Measurements from ENCODE around the gene AURKB. TPM values are rescaled to one million over a fixed set of nuclear protein-coding genes. Genes with fewer than 3 reads are reported as not detected.
A peak's percentile ranks its signal among the peaks of the same experiment; 100 is the strongest.

Gene AURKB
- total and polyA plus RNA-seq, 2 donors (not counting 1 experiment from before 2014, with no cell fraction given) = 1.1 to 5.3 TPM

DNA sequence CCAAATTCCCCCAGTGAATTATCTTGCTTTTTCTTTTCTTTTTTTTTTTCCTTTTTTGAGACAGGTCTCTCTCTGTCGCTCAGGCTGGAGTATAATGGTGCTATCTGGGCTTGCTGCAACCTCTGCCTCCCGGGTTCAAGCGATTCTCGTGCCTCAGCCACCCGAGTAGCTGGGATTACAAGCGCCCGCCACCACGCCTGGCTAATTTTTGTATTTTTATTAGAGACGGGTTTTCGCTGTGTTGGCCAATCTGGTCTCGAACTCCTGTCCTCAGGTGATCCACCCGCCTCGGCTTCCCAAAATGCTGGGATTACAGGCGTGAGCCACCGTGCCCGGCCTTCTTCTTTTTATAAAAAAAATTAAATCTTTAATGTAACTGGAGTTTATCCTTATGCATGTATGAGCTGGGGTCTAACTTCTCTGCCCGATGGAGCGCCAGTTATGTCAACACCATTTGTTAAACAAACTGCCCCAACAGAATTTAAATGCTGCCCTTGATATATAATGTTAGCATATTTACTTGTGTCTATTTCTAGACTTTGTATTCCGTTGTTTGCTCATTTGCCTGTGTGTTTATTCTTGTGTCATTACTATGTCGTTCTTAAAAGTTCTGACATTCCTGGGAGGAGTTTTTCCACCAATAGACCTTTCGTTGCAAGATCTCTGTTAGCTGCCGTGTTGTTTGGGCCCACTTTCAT is 535 bp upstream of the AURKB start:
- H3K9me3 Mint-ChIP-seq (ENCODE audit: insufficient read depth) = no peaks in the 10 kb centered on the region
- DNase-seq (no peak), ATAC-seq (ENCODE audit: low read depth) (no peak)
- peak overlapping the region; percentile 90 for H3K4me2 ChIP-seq (replicated peaks; ENCODE audit: low read depth, low read length, poor library complexity, severe bottlenecking)
- H3K36me3 ChIP-seq (replicated peaks in 1 of 2; ENCODE audit: control extremely low read depth in 1 of 2, control insufficient read depth in 1 of 2, extremely low read depth in 1 of 2, insufficient read depth in 2 of 2, low read length in 1 of 2) = no peaks in the 10 kb centered on the region
- peaks cover 9 to 22% of the 10 kb centered on the region in 2 donors for H3K4me1 ChIP-seq (ENCODE audit: control insufficient read depth in 2 of 2, insufficient read depth in 2 of 2, low read length in 2 of 2)
- H3K27ac Mint-ChIP-seq = peak overlapping the region; percentile 39
- H3K27me3 Mint-ChIP-seq = no peaks in the 10 kb centered on the region
- no peaks in the 10 kb centered on the region for H4K20me1 ChIP-seq (ENCODE audit: control insufficient read depth, insufficient read depth, low read length, poor library complexity, severe bottlenecking)
- H3K4me3 ChIP-seq (ENCODE audit: control extremely low read depth in 1 of 5, extremely low read depth in 1 of 5, insufficient read depth in 1 of 5, low read depth in 2 of 5, low read length in 4 of 5) = peak overlapping the region; percentile 65 to 95 (median 76)
- H3K9me3 ChIP-seq (ENCODE audit: control extremely low read depth in 1 of 3, control insufficient read depth in 2 of 3, insufficient read depth in 1 of 3, low read length in 2 of 3) = no peaks in the 10 kb centered on the region
- TF ChIP-seq EZH2 (IDR thresholded peaks at IDR 0.05; ENCODE audit: borderline replicate concordance, insufficient read depth, low read depth, low read length, poor library complexity, severe bottlenecking) = no peak
- TF ChIP-seq, protein P1, sequence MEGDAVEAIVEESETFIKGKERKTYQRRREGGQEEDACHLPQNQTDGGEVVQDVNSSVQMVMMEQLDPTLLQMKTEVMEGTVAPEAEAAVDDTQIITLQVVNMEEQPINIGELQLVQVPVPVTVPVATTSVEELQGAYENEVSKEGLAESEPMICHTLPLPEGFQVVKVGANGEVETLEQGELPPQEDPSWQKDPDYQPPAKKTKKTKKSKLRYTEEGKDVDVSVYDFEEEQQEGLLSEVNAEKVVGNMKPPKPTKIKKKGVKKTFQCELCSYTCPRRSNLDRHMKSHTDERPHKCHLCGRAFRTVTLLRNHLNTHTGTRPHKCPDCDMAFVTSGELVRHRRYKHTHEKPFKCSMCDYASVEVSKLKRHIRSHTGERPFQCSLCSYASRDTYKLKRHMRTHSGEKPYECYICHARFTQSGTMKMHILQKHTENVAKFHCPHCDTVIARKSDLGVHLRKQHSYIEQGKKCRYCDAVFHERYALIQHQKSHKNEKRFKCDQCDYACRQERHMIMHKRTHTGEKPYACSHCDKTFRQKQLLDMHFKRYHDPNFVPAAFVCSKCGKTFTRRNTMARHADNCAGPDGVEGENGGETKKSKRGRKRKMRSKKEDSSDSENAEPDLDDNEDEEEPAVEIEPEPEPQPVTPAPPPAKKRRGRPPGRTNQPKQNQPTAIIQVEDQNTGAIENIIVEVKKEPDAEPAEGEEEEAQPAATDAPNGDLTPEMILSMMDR (IDR thresholded peaks at IDR 0.05) = no peak
- H3K4me1 Mint-ChIP-seq = peaks cover 15% of the 10 kb centered on the region
- H2AFZ ChIP-seq (ENCODE audit: insufficient read depth, low read depth, low read length, poor library complexity, severe bottlenecking) = peak overlapping the region; percentile 85
- H3K4me3 Mint-ChIP-seq = peak overlapping the region; percentile 86
- 0% methylated on average over 10 of the region's 22 CpGs for WGBS (ENCODE audit: insufficient coverage)
- POLR2A ChIA-PET = interaction anchor here (0.6 to 2.4 kb wide), 10 partner anchors 10 to 345 kb away, joined by 3 to 13 read pairs (median 4); partner anchors contain the start of gene PER1
- H3K27me3 ChIP-seq (replicated peaks in 1 of 4; ENCODE audit: control extremely low read depth in 1 of 4, control insufficient read depth in 3 of 4, insufficient read depth in 4 of 4, low read length in 3 of 4) = no peaks in the 10 kb centered on the region
- peak overlapping the region; percentile 83 for H3K9ac ChIP-seq (ENCODE audit: low read length)
- H3K27ac ChIP-seq (ENCODE audit: low read length in 2 of 2) = peak overlapping the region; percentile 59 to 66
- H3K79me2 ChIP-seq (ENCODE audit: control insufficient read depth, insufficient read depth, low read length) = peaks cover 5% of the 10 kb centered on the region
- CTCF ChIA-PET = interaction anchor here (0.7 to 3.5 kb wide), 11 partner anchors 10 to 100 kb away, joined by 3 to 21 read pairs (median 4); partner anchors contain the start of genes CTC1 and SLC25A35
- intact Hi-C loops (cut with micrococcal nuclease) = loop anchor here (1.0 to 5.0 kb wide), 4 partner anchors 11 to 36 kb away; partner anchors contain the start of genes CTC1 and PFAS

DNA sequence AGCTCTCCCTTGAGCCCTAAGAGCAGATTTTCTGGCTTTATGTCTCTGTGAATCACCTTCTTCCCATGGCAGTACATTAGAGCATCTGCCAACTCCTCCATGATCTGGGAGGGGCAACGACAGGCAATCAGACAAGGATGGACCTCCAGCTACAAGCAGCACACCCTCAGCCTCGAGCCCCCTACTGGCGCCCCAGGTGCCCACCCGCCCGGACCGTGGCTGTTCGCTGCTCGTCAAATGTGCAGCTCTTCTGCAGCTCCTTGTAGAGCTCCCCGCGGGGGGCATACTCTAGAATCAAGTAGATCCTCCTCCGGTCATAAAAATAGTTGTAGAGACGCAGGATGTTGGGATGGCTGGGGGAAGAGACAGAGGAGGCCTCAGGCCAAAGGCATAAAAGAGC is 3.8 kb downstream of the AURKB start:
- DNase-seq (no peak), ATAC-seq (ENCODE audit: low read depth) (no peak)
- H3K4me2 ChIP-seq (replicated peaks; ENCODE audit: low read depth, low read length, poor library complexity, severe bottlenecking) = no peak overlapping the region
- Mint-ChIP-seq H3K4me3 (no peak overlapping the region), H3K4me1 (peaks cover 15% of the 10 kb centered on the region), H3K27me3 (no peaks in the 10 kb centered on the region), H3K9me3 (ENCODE audit: insufficient read depth) (no peaks in the 10 kb centered on the region), H3K27ac (no peak overlapping the region)
- H3K4me1 ChIP-seq (ENCODE audit: control insufficient read depth in 2 of 2, insufficient read depth in 2 of 2, low read length in 2 of 2) = peaks cover 9 to 22% of the 10 kb centered on the region in 2 donors
- no peak overlapping the region for H3K9ac ChIP-seq (ENCODE audit: low read length)
- 99% methylated on average over 9 of the region's 12 CpGs for WGBS (ENCODE audit: insufficient coverage)
- H3K9me3 ChIP-seq (ENCODE audit: control extremely low read depth in 1 of 3, control insufficient read depth in 2 of 3, insufficient read depth in 1 of 3, low read length in 2 of 3) = no peaks in the 10 kb centered on the region
- TF ChIP-seq, protein P1 (IDR thresholded peaks at IDR 0.05) = no peak
- TF ChIP-seq EZH2 (IDR thresholded peaks at IDR 0.05; ENCODE audit: borderline replicate concordance, insufficient read depth, low read depth, low read length, poor library complexity, severe bottlenecking) = no peak
- H3K27me3 ChIP-seq (replicated peaks in 1 of 4; ENCODE audit: control extremely low read depth in 1 of 4, control insufficient read depth in 3 of 4, insufficient read depth in 4 of 4, low read length in 3 of 4) = no peaks in the 10 kb centered on the region
- ChIA-PET CTCF (interaction anchor here (0.6 to 0.9 kb wide), 2 partner anchors 26 to 45 kb away, joined by 3 read pairs; no protein-coding TSS in a partner anchor), POLR2A (interaction anchor here (0.9 kb wide), 1 partner anchor 10 kb away, joined by 3 read pairs; no protein-coding TSS in a partner anchor)
- H3K4me3 ChIP-seq (ENCODE audit: control extremely low read depth in 1 of 5, extremely low read depth in 1 of 5, insufficient read depth in 1 of 5, low read depth in 2 of 5, low read length in 4 of 5) = no peak overlapping the region
- H4K20me1 ChIP-seq (ENCODE audit: control insufficient read depth, insufficient read depth, low read length, poor library complexity, severe bottlenecking) = no peaks in the 10 kb centered on the region
- H3K36me3 ChIP-seq (replicated peaks in 1 of 2; ENCODE audit: control extremely low read depth in 1 of 2, control insufficient read depth in 1 of 2, extremely low read depth in 1 of 2, insufficient read depth in 2 of 2, low read length in 1 of 2) = no peaks in the 10 kb centered on the region
- no peak overlapping the region for H2AFZ ChIP-seq (ENCODE audit: insufficient read depth, low read depth, low read length, poor library complexity, severe bottlenecking)
- H3K79me2 ChIP-seq (ENCODE audit: control insufficient read depth, insufficient read depth, low read length) = peaks cover 5% of the 10 kb centered on the region
- intact Hi-C loops (cut with micrococcal nuclease) = no loop called here
- no peak overlapping the region for H3K27ac ChIP-seq (ENCODE audit: low read length in 2 of 2)

All from B cell (primary cell).